ENCODE results near the gene ATP1A2. TPM values are rescaled to one million over a fixed set of nuclear protein-coding genes. Genes with fewer than 3 reads are reported as not detected.
"Not testable (repeated sequence)": the region's sequence is repeated elsewhere in the genome, so short reads cannot be mapped to it uniquely, and the experiment has no call there.

Gene ATP1A2
- total and polyA plus RNA-seq, 10 of the 15 experiments (the other 5 are each of a cell fraction or from before 2014, with no cell fraction given): 0.15 TPM; not detected in 9

DNA sequence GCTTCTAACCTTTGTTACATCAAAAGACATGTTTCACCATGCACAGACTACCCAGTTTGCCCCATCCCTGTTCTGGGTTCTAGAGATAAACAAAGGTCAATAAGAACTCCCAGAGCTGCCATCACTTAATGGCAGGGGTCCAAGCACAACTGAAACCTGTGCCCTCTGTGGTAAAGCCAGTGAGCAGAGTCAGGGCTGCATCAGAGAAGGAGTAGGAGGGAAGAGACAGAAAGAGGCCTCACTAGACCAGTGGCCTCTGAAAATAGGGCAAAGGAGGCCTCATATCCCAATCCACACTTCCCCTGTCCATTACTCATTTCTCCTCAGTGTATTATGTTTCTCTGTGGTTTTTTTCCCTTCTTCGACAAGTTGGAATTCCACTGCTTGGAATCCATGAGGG is 10.2 kb downstream of the ATP1A2 start (continued):
- TF ChIP-seq NFXL1 (IDR thresholded peaks at IDR 0.05; ENCODE audit: borderline replicate concordance) (no peak), E2F8 (IDR thresholded peaks at IDR 0.05; ENCODE audit: low read depth, partially characterized antibody) (no peak)

DNA sequence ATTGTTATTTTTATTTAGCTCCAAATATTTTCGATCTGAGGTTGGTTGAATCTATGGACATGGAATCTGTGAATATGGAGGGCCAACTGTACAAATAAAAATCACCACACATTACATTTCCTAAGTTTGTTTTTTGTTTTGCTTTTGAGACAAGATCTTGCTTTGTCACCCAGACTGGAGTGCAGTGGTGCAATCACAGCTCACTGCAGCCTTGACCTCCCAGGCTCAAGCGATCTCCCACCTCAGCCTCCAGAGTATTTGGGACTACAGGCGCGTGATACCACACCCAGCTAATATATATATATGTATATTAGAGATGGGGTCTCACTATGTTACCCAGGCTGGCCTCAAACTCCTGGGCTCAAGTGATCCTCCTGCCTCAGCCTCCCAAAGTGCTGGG is 10.8 kb downstream of the ATP1A2 start:
- in situ Hi-C loops (cut with MboI); H3K4me1 ChIP-seq (ENCODE audit: control insufficient read depth, insufficient read depth, low read length); H3K27ac ChIP-seq (ENCODE audit: control insufficient read depth, insufficient read depth); H3K4me3 ChIP-seq; intact Hi-C loops (cut with micrococcal nuclease; ENCODE audit: unreplicated experiment); RAD21 ChIA-PET (ENCODE audit: unreplicated experiment); H3K36me3 ChIP-seq (ENCODE audit: control insufficient read depth in 2 of 2, insufficient read depth in 2 of 2, low read length in 1 of 2); DNase-seq (ENCODE audit: low read depth, low spot score); H3K79me2 ChIP-seq (ENCODE audit: control insufficient read depth, insufficient read depth, low read length); H3K9ac ChIP-seq (ENCODE audit: control insufficient read depth, insufficient read depth, low read length); H3K9me3 ChIP-seq (replicated peaks; ENCODE audit: control insufficient read depth, insufficient read depth, low read length); H3K4me2 ChIP-seq (ENCODE audit: control insufficient read depth, insufficient read depth); H4K20me1 ChIP-seq (ENCODE audit: control insufficient read depth, insufficient read depth); BruUV-seq (replicated peaks); ATAC-seq; H2AFZ ChIP-seq (ENCODE audit: control insufficient read depth, low read depth, low read length); FAIRE-seq; H3K27me3 ChIP-seq (replicated peaks in 1 of 2; ENCODE audit: control insufficient read depth in 2 of 2, insufficient read depth in 2 of 2, low read length in 1 of 2): not testable (repeated sequence)
- ChIA-PET CTCF (interaction anchor here (1.0 to 1.2 kb wide), 2 partner anchors 33 to 40 kb away, joined by 3 to 4 read pairs; no protein-coding TSS in a partner anchor), POLR2A (interaction anchor here (0.6 kb wide), 1 partner anchor 220 kb away, joined by 3 read pairs; no protein-coding TSS in a partner anchor), SMC1A (ENCODE audit: uncharacterized antibody, unreplicated experiment) (interaction anchor here (0.8 to 1.3 kb wide), 2 partner anchors 20 to 36 kb away, joined by 3 read pairs; no protein-coding TSS in a partner anchor)
- WGBS (ENCODE audit: insufficient coverage, insufficient replicate concordance, low lambda C conversion rate, missing lambda C conversion rate): 85% methylated on average over 2 of the region's 4 CpGs
